K562 (cell line): ENCODE results near the gene AAMP. TPM values are rescaled to one million over a fixed set of nuclear protein-coding genes. Genes with fewer than 3 reads are reported as not detected.
A peak's percentile ranks its signal among the peaks of the same experiment; 100 is the strongest.

Experiments
- AFF4 ChIP-seq: sonication (generic); formaldehyde crosslinking; IDR thresholded peaks from 2 replicates; pipeline ENCODE4 v1.8.0; 2023; ENCODE audit warnings: mild to moderate bottlenecking, missing genetic modification reagents
- CBX5 ChIP-seq: IDR thresholded peaks from 2 replicates; pipeline ENCODE4 v1.6.1; 2014; ENCODE audit warnings: low read depth, borderline replicate concordance
- HES1 ChIP-seq: fragments of 450-650 bp; IDR thresholded peaks from 2 replicates; pipeline ENCODE4 v1.6.1; 2016; ENCODE audit warnings: low read depth, mild to moderate bottlenecking, moderate library complexity
- RERE ChIP-seq: sonication (generic); formaldehyde crosslinking; IDR thresholded peaks from 2 replicates; pipeline ENCODE4 v1.8.0; 2023; ENCODE audit warnings: missing genetic modification reagents, mild to moderate bottlenecking, borderline replicate concordance
- SUPT5H ChIP-seq: fragments of 450-650 bp; IDR thresholded peaks from 2 replicates; pipeline ENCODE4 v1.6.1; 2016
- TBP ChIP-seq: optimal IDR thresholded peaks from 2 replicates; pipeline ENCODE3; 2011; ENCODE audit warnings: low read depth, low read length, improper control_type of control experiment
- TEAD4 ChIP-seq, 2 experiments: sonication (generic) in 1 of 2; formaldehyde crosslinking in 1 of 2; IDR thresholded peaks; 2 replicates each; pipeline versions ENCODE4 v1.6.1 to v1.8.0; 2012 to 2022; ENCODE audit warnings: borderline replicate concordance in 1 of 2, inconsistent platforms in 1 of 2, low read length in 1 of 2, mild to moderate bottlenecking in 1 of 2, missing genetic modification reagents in 1 of 2
- TFE3 ChIP-seq: fragments of 450-650 bp; formaldehyde crosslinking; IDR thresholded peaks from 2 replicates; pipeline ENCODE4 v1.4.0; 2020; ENCODE audit warnings: mild to moderate bottlenecking, mixed read lengths
- ZNF12 ChIP-seq: sonication (generic); formaldehyde crosslinking; IDR thresholded peaks from 2 replicates; pipeline ENCODE4 v1.4.0; 2020; ENCODE audit warnings: mild to moderate bottlenecking, missing genetic modification reagents
- polyA plus RNA-seq, 8 experiments: library from polyadenylated mRNA; depleted of rRNA in 4 of 8; stranded (reverse) in 5 of 8; unstranded in 3 of 8; fragments of >200 nt; fragmentation: Nextera tagmentation in 2 of 8; fragmentation: Illumina TruSeq in 1 of 8; extraction: Ambion mirVana in 2 of 8; extraction: Trizol in 1 of 8; gene quantifications; 2 replicates each; pipeline versions ENCODE4 v1.2.1 to v1.2.3, GENCODE V29; 2011 to 2014; ENCODE audit warnings: inconsistent platforms in 1 of 8, missing spikeins in 1 of 8
- total RNA-seq, 7 experiments: library from RNA; depleted of rRNA in 6 of 7; stranded (reverse); fragments of >200 nt in 6 of 7; fragmentation: Illumina TruSeq in 2 of 7; extraction: Trizol in 2 of 7; gene quantifications; 2 replicates each; pipeline versions ENCODE4 v1.2.1 to v1.2.3, GENCODE V29; 2011 to 2021; ENCODE audit warnings: low replicate concordance in 1 of 7

AAMP gene
- total and polyA plus RNA-seq, 9 of the 15 experiments (the other 6 are each of a cell fraction or from before 2014, with no cell fraction given) = 5.7 to 197 (median 94.1) TPM

- no peak for TF ChIP-seq HES1
- no peak for TF ChIP-seq ZNF12 (CRISPR knock-in tag)
- peak; percentile 50; the same call in 1 of the 2 replicates for TF ChIP-seq SUPT5H
- TF ChIP-seq RERE (CRISPR knock-in tag) = no peak
- TF ChIP-seq TFE3 (CRISPR knock-in tag) = no peak
- no peak for TF ChIP-seq TEAD4 (IDR thresholded peaks at IDR 0.05; ENCODE audit: low read length)
- no peak for TF ChIP-seq TEAD4 (CRISPR knock-in tag; IDR thresholded peaks at IDR 0.05; ENCODE audit: borderline replicate concordance)
- TF ChIP-seq CBX5 = no peak
- peak; percentile 64 for TF ChIP-seq TBP
- 0 out of 2 replicates have a peak, but pooled peaks have one; percentile 13 for TF ChIP-seq AFF4 (CRISPR knock-in tag)
Observed at GRCh38 chr2:218292048-218293014, 22.4 kb upstream of the AAMP start, which contains the start of gene TMBIM1 (continued).
